Thoracic aorta (tissue), 2 donors: Measurements from ENCODE around the gene EPHA8. TPM values are rescaled to one million over a fixed set of nuclear protein-coding genes. Genes with fewer than 3 reads are reported as not detected.

Source experiments
- ATAC-seq: fragments of 150-250 bp; one replicate; pipeline ENCODE4 v1.8.0; 2017; ENCODE audit warnings: low read depth; ENCODE audit not compliant: insufficient number of reproducible peaks, low FRiP score
- DNase-seq: peaks from one replicate; pipeline ENCODE4 v3.0.0-alpha.2; 2020; ENCODE audit warnings: low spot score
- H3K27ac ChIP-seq, 2 donors: fragments of 200-600 bp; sonication (generic); 1 replicate in 1 of 2; 2 replicates in 1 of 2; pipeline ENCODE4 v1.5.1; 2016; ENCODE audit warnings: mild to moderate bottlenecking in 2 of 2, moderate library complexity in 2 of 2
- H3K27me3 ChIP-seq: fragments of 200-600 bp; sonication (generic); replicated peaks from 2 replicates; pipeline ENCODE4 v1.6.0; 2016; ENCODE audit warnings: mild to moderate bottlenecking; ENCODE audit not compliant: insufficient read depth
- H3K36me3 ChIP-seq: fragments of 200-600 bp; sonication (generic); one replicate; pipeline ENCODE4 v1.5.1; 2016
- H3K4me1 ChIP-seq, 2 donors: fragments of 200-600 bp; sonication (generic); 1 replicate in 1 of 2; 2 replicates in 1 of 2; pipeline versions ENCODE4 v1.5.1 to v1.6.0; 2016; ENCODE audit warnings: low read depth in 2 of 2, mild to moderate bottlenecking in 1 of 2; ENCODE audit not compliant: control insufficient read depth in 1 of 2
- H3K4me3 ChIP-seq: fragments of 200-600 bp; sonication (generic); 2 replicates; pipeline ENCODE4 v1.5.1; 2016; ENCODE audit warnings: mild to moderate bottlenecking
- H3K9me3 ChIP-seq: fragments of 200-600 bp; sonication (generic); 2 replicates; pipeline ENCODE4 v1.5.1; 2016
- total RNA-seq, 2 donors: library from RNA; depleted of rRNA; stranded (reverse); fragments of >200 nt; gene quantifications; one replicate each; pipeline versions ENCODE4 v1.1.0 to v1.2.3, GENCODE V29; 2016
- TF ChIP-seq, protein P1 (sequence below): fragments of 200-600 bp; sonication (generic); IDR thresholded peaks from one replicate; pipeline ENCODE4 v1.5.1; 2019; ENCODE audit warnings: antibody characterized with exemption

EPHA8 gene
- total RNA-seq, 2 donors from 2014 or later = not detected

DNA sequence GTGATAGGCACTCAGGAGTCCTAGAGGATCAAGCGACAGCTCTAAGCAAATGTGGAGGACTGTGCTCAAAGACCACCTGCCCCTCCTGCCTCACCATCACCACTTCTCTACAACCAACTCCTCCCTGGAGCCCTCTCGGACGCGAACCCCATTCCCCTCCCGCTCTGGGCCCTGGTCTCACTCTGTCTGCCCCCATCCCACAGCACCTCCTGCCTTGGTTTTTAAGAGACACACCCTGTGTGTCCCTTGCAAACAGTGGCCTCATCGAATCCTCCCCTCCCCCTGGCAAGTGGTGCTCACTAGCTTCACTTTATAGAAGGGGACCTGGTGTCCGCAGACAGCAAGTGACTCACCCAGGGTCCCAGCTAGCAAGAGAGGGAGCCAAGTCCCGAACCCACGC, 28.8 kb downstream of the EPHA8 start:
- TF ChIP-seq, protein P1, sequence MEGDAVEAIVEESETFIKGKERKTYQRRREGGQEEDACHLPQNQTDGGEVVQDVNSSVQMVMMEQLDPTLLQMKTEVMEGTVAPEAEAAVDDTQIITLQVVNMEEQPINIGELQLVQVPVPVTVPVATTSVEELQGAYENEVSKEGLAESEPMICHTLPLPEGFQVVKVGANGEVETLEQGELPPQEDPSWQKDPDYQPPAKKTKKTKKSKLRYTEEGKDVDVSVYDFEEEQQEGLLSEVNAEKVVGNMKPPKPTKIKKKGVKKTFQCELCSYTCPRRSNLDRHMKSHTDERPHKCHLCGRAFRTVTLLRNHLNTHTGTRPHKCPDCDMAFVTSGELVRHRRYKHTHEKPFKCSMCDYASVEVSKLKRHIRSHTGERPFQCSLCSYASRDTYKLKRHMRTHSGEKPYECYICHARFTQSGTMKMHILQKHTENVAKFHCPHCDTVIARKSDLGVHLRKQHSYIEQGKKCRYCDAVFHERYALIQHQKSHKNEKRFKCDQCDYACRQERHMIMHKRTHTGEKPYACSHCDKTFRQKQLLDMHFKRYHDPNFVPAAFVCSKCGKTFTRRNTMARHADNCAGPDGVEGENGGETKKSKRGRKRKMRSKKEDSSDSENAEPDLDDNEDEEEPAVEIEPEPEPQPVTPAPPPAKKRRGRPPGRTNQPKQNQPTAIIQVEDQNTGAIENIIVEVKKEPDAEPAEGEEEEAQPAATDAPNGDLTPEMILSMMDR = no peak
- no peaks in the 10 kb centered on the region for H3K9me3 ChIP-seq
- no peaks in the 10 kb centered on the region for H3K36me3 ChIP-seq
- no peaks in the 10 kb centered on the region for H3K4me1 ChIP-seq
- no peak overlapping the region for H3K27ac ChIP-seq
- ATAC-seq = no peak
- no peaks in the 10 kb centered on the region for H3K27me3 ChIP-seq
- H3K4me3 ChIP-seq = no peak overlapping the region
- no peak for DNase-seq

GRCh38 chr1:22592919-22593790, 29.9 kb downstream of the EPHA8 start:
- ATAC-seq (no peak), DNase-seq (no peak)
- H3K4me1 ChIP-seq = no peaks in the 10 kb centered on the region
- H3K9me3 ChIP-seq = no peaks in the 10 kb centered on the region
- no peak overlapping the region for H3K4me3 ChIP-seq
- H3K27ac ChIP-seq = no peak overlapping the region
- no peaks in the 10 kb centered on the region for H3K27me3 ChIP-seq
- H3K36me3 ChIP-seq = no peaks in the 10 kb centered on the region
- TF ChIP-seq, protein P1 = no peak

DNA sequence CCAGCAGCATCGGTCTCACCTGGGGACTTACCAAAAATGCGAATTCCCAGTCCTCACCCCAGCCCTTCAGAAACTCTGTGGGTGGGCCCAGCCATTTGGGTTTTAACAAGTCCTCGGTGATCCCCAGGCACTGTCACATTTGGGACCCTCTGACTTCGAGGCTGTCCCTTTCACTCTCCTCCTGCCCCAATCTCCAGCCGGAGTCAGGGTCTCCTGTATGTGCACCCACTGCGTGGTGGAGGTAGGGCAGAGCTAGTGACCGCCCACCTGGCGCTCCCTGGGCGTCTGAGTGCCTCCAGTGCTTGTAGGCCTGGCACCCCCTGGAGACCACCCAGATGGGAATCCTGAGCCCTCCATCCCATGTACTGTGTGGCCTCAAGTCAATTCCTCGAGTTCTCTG, 31.1 kb downstream of the EPHA8 start:
- no peak for DNase-seq
- Histone ChIP-seq H3K27me3 (no peaks in the 10 kb centered on the region), H3K36me3 (no peaks in the 10 kb centered on the region), H3K27ac (no peak overlapping the region), H3K4me3 (no peak overlapping the region), H3K9me3 (no peaks in the 10 kb centered on the region), H3K4me1 (no peaks in the 10 kb centered on the region)
- no peak for ATAC-seq
- TF ChIP-seq, protein P1 = no peak

- ATAC-seq (no peak), DNase-seq (no peak)
- TF ChIP-seq, protein P1 = no peak
- Histone ChIP-seq H3K36me3 (no peaks in the 10 kb centered on the region), H3K9me3 (no peaks in the 10 kb centered on the region), H3K4me1 (no peaks in the 10 kb centered on the region), H3K27me3 (no peaks in the 10 kb centered on the region), H3K27ac (no peak overlapping the region), H3K4me3 (no peak overlapping the region)
Measured at GRCh38 chr1:22595108-22595507, 31.8 kb downstream of the EPHA8 start.

DNA sequence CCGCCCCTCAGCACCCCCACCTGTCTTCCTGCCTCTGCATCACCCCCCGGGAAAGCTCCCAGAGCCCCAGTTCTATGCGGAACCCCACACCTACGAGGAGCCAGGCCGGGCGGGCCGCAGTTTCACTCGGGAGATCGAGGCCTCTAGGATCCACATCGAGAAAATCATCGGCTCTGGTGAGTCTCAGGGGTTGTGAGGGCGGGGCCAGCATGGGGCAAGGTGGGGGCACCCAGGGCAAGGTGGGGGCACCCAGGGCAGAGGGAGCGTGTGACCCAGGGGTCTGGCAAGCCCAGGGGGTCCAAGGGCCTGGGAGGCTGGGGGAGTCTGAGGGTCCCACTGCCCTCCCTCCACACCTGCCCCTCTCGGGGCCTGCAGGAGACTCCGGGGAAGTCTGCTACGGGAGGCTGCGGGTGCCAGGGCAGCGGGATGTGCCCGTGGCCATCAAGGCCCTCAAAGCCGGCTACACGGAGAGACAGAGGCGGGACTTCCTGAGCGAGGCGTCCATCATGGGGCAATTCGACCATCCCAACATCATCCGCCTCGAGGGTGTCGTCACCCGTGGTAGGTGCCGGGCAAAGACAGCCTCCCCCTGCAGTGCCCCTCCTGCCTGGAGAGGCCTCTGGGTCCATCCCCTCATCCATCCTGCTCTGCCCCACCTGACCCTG, 34.1 kb downstream of the EPHA8 start:
- DNase-seq (no peak), ATAC-seq (no peak)
- no peaks in the 10 kb centered on the region for H3K4me1 ChIP-seq
- H3K36me3 ChIP-seq = no peaks in the 10 kb centered on the region
- H3K4me3 ChIP-seq = no peak overlapping the region
- no peaks in the 10 kb centered on the region for H3K9me3 ChIP-seq
- no peak overlapping the region for H3K27ac ChIP-seq
- no peaks in the 10 kb centered on the region for H3K27me3 ChIP-seq
- TF ChIP-seq, protein P1 = no peak
